GM12891 (cell line): ENCODE results near the gene RAB36.

Experiments
- PAX5 ChIP-seq: IDR thresholded peaks from 2 replicates; pipeline ENCODE4 v1.6.1; 2011; ENCODE audit warnings: low read length, moderate library complexity, mild to moderate bottlenecking; ENCODE audit not compliant: insufficient read depth, severe bottlenecking
- POLR2A ChIP-seq: IDR thresholded peaks from 2 replicates; pipeline ENCODE4 v1.6.1; 2011; ENCODE audit warnings: low read depth, low read length, control low read depth
- POLR2AphosphoS5 ChIP-seq: IDR thresholded peaks from 2 replicates; pipeline ENCODE4 v1.6.1; 2011; ENCODE audit warnings: low read depth, low read length, control low read depth
- POU2F2 ChIP-seq: IDR thresholded peaks from 2 replicates; pipeline ENCODE4 v1.6.1; 2011; ENCODE audit warnings: low read depth, mild to moderate bottlenecking, control low read depth, low read length, moderate library complexity
- SPI1 ChIP-seq: IDR thresholded peaks from 2 replicates; pipeline ENCODE4 v1.6.1; 2011; ENCODE audit warnings: low read depth, low read length, control low read depth
- TAF1 ChIP-seq: IDR thresholded peaks from 2 replicates; pipeline ENCODE4 v1.6.1; 2011; ENCODE audit warnings: low read depth, low read length, control low read depth

GRCh38 chr22:23105304-23105703, 40.0 kb upstream of the RAB36 start:
- no peak for TF ChIP-seq POLR2AphosphoS5
- TF ChIP-seq TAF1: no peak
- no peak for TF ChIP-seq SPI1
- no peak for TF ChIP-seq POLR2A
- no peak for TF ChIP-seq PAX5
- TF ChIP-seq POU2F2: no peak
